MM.1S (cell line): Measurements from ENCODE around the gene SGPP1.

Experiments
- DNase-seq: peaks from one replicate; pipeline ENCODE4 v3.0.0-alpha.2; 2015
- H2AFZ ChIP-seq: fragments of 300-600 bp; sonication (generic); 2 replicates; pipeline ENCODE4 v1.6.0; 2016; ENCODE audit warnings: antibody characterized with exemption, low read length
- H3F3A ChIP-seq: fragments of 300-600 bp; sonication (generic); 2 replicates; pipeline ENCODE4 v1.6.1; 2016; ENCODE audit warnings: mild to moderate bottlenecking, antibody characterized with exemption, low read length, moderate library complexity, mixed read lengths; ENCODE audit not compliant: insufficient read depth
- H3K27ac ChIP-seq: fragments of 300-600 bp; sonication (generic); 2 replicates; pipeline ENCODE4 v1.5.1; 2016; ENCODE audit warnings: mild to moderate bottlenecking, low read length
- H3K27me3 ChIP-seq: fragments of 300-600 bp; sonication (generic); replicated peaks from 2 replicates; pipeline ENCODE4 v1.6.0; 2016; ENCODE audit warnings: low read length; ENCODE audit not compliant: insufficient read depth
- H3K36me3 ChIP-seq: fragments of 300-600 bp; sonication (generic); replicated peaks from 2 replicates; pipeline ENCODE4 v1.6.1; 2016; ENCODE audit warnings: mild to moderate bottlenecking, low read length, mixed read lengths; ENCODE audit not compliant: insufficient read depth
- H3K4me1 ChIP-seq: fragments of 300-600 bp; sonication (generic); 2 replicates; pipeline ENCODE4 v1.6.1; 2016; ENCODE audit warnings: low read length, mixed read lengths
- H3K4me2 ChIP-seq: fragments of 300-600 bp; sonication (generic); 2 replicates; pipeline ENCODE4 v1.6.0; 2016; ENCODE audit warnings: low read depth, low read length
- H3K4me3 ChIP-seq: fragments of 300-600 bp; sonication (generic); 2 replicates; pipeline ENCODE4 v1.5.1; 2016; ENCODE audit warnings: low read length, mixed read lengths
- H3K79me2 ChIP-seq: fragments of 300-600 bp; sonication (generic); 2 replicates; pipeline ENCODE4 v1.6.1; 2016; ENCODE audit warnings: mixed run types, low read length, mixed read lengths
- H3K9ac ChIP-seq: fragments of 300-600 bp; sonication (generic); 2 replicates; pipeline ENCODE4 v1.6.1; 2016; ENCODE audit warnings: low read length, mixed read lengths
- H3K9me2 ChIP-seq: fragments of 300-600 bp; sonication (generic); replicated peaks from 2 replicates; pipeline ENCODE4 v1.6.1; 2016; ENCODE audit warnings: mild to moderate bottlenecking, low read length, mixed read lengths; ENCODE audit not compliant: insufficient read depth
- H3K9me3 ChIP-seq: fragments of 300-600 bp; sonication (generic); replicated peaks from 2 replicates; pipeline ENCODE4 v1.6.1; 2016; ENCODE audit warnings: mild to moderate bottlenecking, low read length, mixed read lengths; ENCODE audit not compliant: insufficient read depth
- H4K20me1 ChIP-seq: fragments of 300-600 bp; sonication (generic); 2 replicates; pipeline ENCODE4 v1.6.1; 2016; ENCODE audit warnings: mild to moderate bottlenecking, low read length, moderate library complexity, mixed read lengths; ENCODE audit not compliant: insufficient read depth
- CTCF ChIP-seq: fragments of 300-600 bp; sonication (generic); IDR thresholded peaks from 2 replicates; pipeline ENCODE4 v1.5.1; 2016; ENCODE audit warnings: antibody characterized with exemption, low read length, mixed read lengths
- EZH2 ChIP-seq: fragments of 300-600 bp; sonication (generic); optimal IDR thresholded peaks from 2 replicates; pipeline ENCODE3; 2017; ENCODE audit warnings: low read depth, mild to moderate bottlenecking, antibody characterized with exemption, low read length, mixed read lengths
- EZH2phosphoT487 ChIP-seq: fragments of 300-600 bp; sonication (generic); IDR thresholded peaks from 2 replicates; pipeline ENCODE4 v1.6.1; 2018; ENCODE audit warnings: antibody characterized with exemption, low read length

Gene SGPP1

GRCh38 chr14:63747846-63748245 lies 20.0 kb upstream of the SGPP1 start:
- no peak for DNase-seq
- H2AFZ ChIP-seq, result no peak overlapping the region
- peaks cover 12% of the 10 kb centered on the region; the same call in 1 of the 2 replicates for H3K4me1 ChIP-seq
- H3K79me2 ChIP-seq, result no peaks in the 10 kb centered on the region
- no peak overlapping the region for H3K4me3 ChIP-seq
- H3K36me3 ChIP-seq, result no peaks in the 10 kb centered on the region
- TF ChIP-seq EZH2 (no peak), EZH2phosphoT487 (no peak), CTCF (no peak)
- H3K4me2 ChIP-seq, result no peak overlapping the region
- no peaks in the 10 kb centered on the region for H3K9me3 ChIP-seq
- H3F3A ChIP-seq, result peaks cover 4% of the 10 kb centered on the region; the same call in 1 of the 2 replicates
- no peak overlapping the region for H3K27ac ChIP-seq
- H4K20me1 ChIP-seq, result no peaks in the 10 kb centered on the region
- no peaks in the 10 kb centered on the region for H3K9me2 ChIP-seq
- H3K9ac ChIP-seq, result no peak overlapping the region
- no peaks in the 10 kb centered on the region for H3K27me3 ChIP-seq

- Histone ChIP-seq H3K36me3 (no peaks in the 10 kb centered on the region), H3K9me3 (no peaks in the 10 kb centered on the region), H3K9ac (no peak overlapping the region; the same call in 1 of the 2 replicates), H3K27me3 (no peaks in the 10 kb centered on the region), H4K20me1 (no peaks in the 10 kb centered on the region), H3K4me1 (peaks cover 12% of the 10 kb centered on the region; the same call in 1 of the 2 replicates), H3K9me2 (no peaks in the 10 kb centered on the region), H3K4me2 (peak overlapping the region; percentile 15; the same call in 1 of the 2 replicates), H3F3A (peaks cover 4% of the 10 kb centered on the region; the same call in 1 of the 2 replicates), H3K27ac (peak overlapping the region; percentile 72; the same call in 1 of the 2 replicates), H3K79me2 (no peaks in the 10 kb centered on the region), H3K4me3 (no peak overlapping the region), H2AFZ (peak overlapping the region; percentile 45)
- DNase-seq, result peak; percentile 27
- TF ChIP-seq CTCF (no peak), EZH2 (no peak), EZH2phosphoT487 (no peak)
These were observed 18.1 kb upstream of the SGPP1 start for GRCh38 chr14:63745858-63746425.

- Histone ChIP-seq H2AFZ (no peak overlapping the region), H3K27me3 (no peaks in the 10 kb centered on the region), H3K4me3 (no peak overlapping the region), H3K4me2 (no peak overlapping the region), H3K79me2 (no peaks in the 10 kb centered on the region), H3K9ac (no peak overlapping the region), H3K9me3 (no peaks in the 10 kb centered on the region), H4K20me1 (no peaks in the 10 kb centered on the region), H3K4me1 (peaks cover 12% of the 10 kb centered on the region; the same call in 1 of the 2 replicates), H3K9me2 (no peaks in the 10 kb centered on the region), H3K27ac (peak overlapping the region; percentile 72; the same call in 1 of the 2 replicates), H3K36me3 (no peaks in the 10 kb centered on the region), H3F3A (peaks cover 4% of the 10 kb centered on the region; the same call in 1 of the 2 replicates)
- TF ChIP-seq CTCF, result no peak
- TF ChIP-seq EZH2phosphoT487, result no peak
- TF ChIP-seq EZH2, result no peak
- DNase-seq, result no peak
These were observed 17.4 kb upstream of the SGPP1 start for GRCh38 chr14:63745272-63745671.
